GM21576 (cell line): Measurements from ENCODE around the gene LAIR2.
"Not testable (repeated sequence)": the region's sequence is repeated elsewhere in the genome, so short reads cannot be mapped to it uniquely, and the experiment has no call there.

Experiments
- ATAC-seq: cut with Tn5 transposase; IDR thresholded peaks from one replicate; pipeline ENCODE4 v1.9.1; 2021; ENCODE audit warnings: mild to moderate bottlenecking, moderate library complexity; ENCODE audit not compliant: unreplicated experiment

LAIR2 gene

GRCh38 chr19:54492568-54492967 is 10.1 kb upstream of the LAIR2 start:
- no peak for ATAC-seq

GRCh38 chr19:54493056-54493455 is 9.6 kb upstream of the LAIR2 start:
- ATAC-seq: not testable (repeated sequence)

- ATAC-seq: no peak
These were observed 8.6 kb upstream of the LAIR2 start for GRCh38 chr19:54493967-54494585.

- ATAC-seq: not testable (repeated sequence)
These were observed 7.3 kb upstream of the LAIR2 start for GRCh38 chr19:54495284-54495683.

- not testable (repeated sequence) for ATAC-seq
These were observed 4.7 kb upstream of the LAIR2 start for GRCh38 chr19:54497747-54498450.

GRCh38 chr19:54498451-54498772 is 4.2 kb upstream of the LAIR2 start:
- ATAC-seq: not testable (repeated sequence)

GRCh38 chr19:54505542-54505941 is 2.9 kb downstream of the LAIR2 start:
- ATAC-seq: not testable (repeated sequence)

GRCh38 chr19:54506079-54506478 is 3.4 kb downstream of the LAIR2 start:
- no peak for ATAC-seq

GRCh38 chr19:54507038-54507717 is 4.5 kb downstream of the LAIR2 start:
- not testable (repeated sequence) for ATAC-seq

GRCh38 chr19:54507824-54508223 is 5.2 kb downstream of the LAIR2 start:
- ATAC-seq: no peak

GRCh38 chr19:54508487-54508886 is 5.9 kb downstream of the LAIR2 start:
- not testable (repeated sequence) for ATAC-seq

- ATAC-seq: not testable (repeated sequence)
These were observed 6.7 kb downstream of the LAIR2 start for GRCh38 chr19:54509200-54509940.

- no peak for ATAC-seq
These were observed 12.5 kb downstream of the LAIR2 start for GRCh38 chr19:54515156-54515555.

GRCh38 chr19:54517483-54517882 is 14.9 kb downstream of the LAIR2 start:
- no peak for ATAC-seq

GRCh38 chr19:54518844-54519243 is 16.2 kb downstream of the LAIR2 start:
- peak; percentile 48 for ATAC-seq

GRCh38 chr19:54521022-54521859 is 18.6 kb downstream of the LAIR2 start:
- no peak for ATAC-seq

GRCh38 chr19:54521860-54522513 is 19.4 kb downstream of the LAIR2 start:
- ATAC-seq: no peak

- no peak for ATAC-seq
These were observed 20.8 kb downstream of the LAIR2 start for GRCh38 chr19:54523403-54523802.

- ATAC-seq: no peak
These were observed 23.0 kb downstream of the LAIR2 start for GRCh38 chr19:54525636-54526035.

- no peak for ATAC-seq
These were observed 24.3 kb downstream of the LAIR2 start for GRCh38 chr19:54526972-54527371.
